OCI-LY7 (cell line): ENCODE results near the gene RANBP17. TPM values are rescaled to one million over a fixed set of nuclear protein-coding genes. Genes with fewer than 3 reads are reported as not detected.
A peak's percentile ranks its signal among the peaks of the same experiment; 100 is the strongest.

Source experiments
- BruUV-seq: library from RNA; stranded (reverse); fragments of 400-500 nt; replicated peaks from 2 replicates; lab custom pipeline; 2021; lab: Mats Ljungman, UMichigan
- CTCF ChIA-PET: fragments of 300-600 bp; sonication (Branson Sonifier 250); formaldehyde crosslinking; loops from one replicate; lab custom pipeline; 2022; ENCODE audit warnings: antibody characterized with exemption; ENCODE audit not compliant: unreplicated experiment; lab: Charles Lee
- POLR2A ChIA-PET: fragments of 300-600 bp; sonication (Branson Sonifier 250); formaldehyde crosslinking; loops from one replicate; lab custom pipeline; 2022; ENCODE audit warnings: antibody characterized with exemption; lab: Charles Lee
- DNase-seq: peaks from one replicate; pipeline ENCODE4 v3.0.0-alpha.2; 2015; ENCODE audit warnings: low spot score
- H2AFZ ChIP-seq: fragments of 200-600 bp; sonication (generic), shearing (Covaris generic); 2 replicates; pipeline ENCODE4 v1.6.1; 2014; ENCODE audit warnings: mild to moderate bottlenecking, antibody characterized with exemption, low read length, moderate library complexity
- H3K27ac ChIP-seq: fragments of 200-600 bp; sonication (generic); 2 replicates; pipeline ENCODE4 v1.5.1; 2014; ENCODE audit warnings: mixed run types, low read depth, mild to moderate bottlenecking, moderate library complexity, low read length, inconsistent platforms; ENCODE audit not compliant: poor library complexity, severe bottlenecking
- H3K36me3 ChIP-seq: fragments of 200-600 bp; sonication (generic); 2 replicates; pipeline ENCODE4 v1.6.1; 2014; ENCODE audit warnings: mild to moderate bottlenecking, antibody characterized with exemption, low read length, moderate library complexity, mixed read lengths; ENCODE audit not compliant: insufficient read depth
- H3K4me1 ChIP-seq: fragments of 200-600 bp; sonication (generic); 2 replicates; pipeline ENCODE4 v1.5.1; 2014; ENCODE audit warnings: mild to moderate bottlenecking, low read length; ENCODE audit not compliant: insufficient read depth, poor library complexity, severe bottlenecking
- H3K4me2 ChIP-seq: fragments of 200-600 bp; sonication (generic); 2 replicates; pipeline ENCODE4 v1.6.1; 2014; ENCODE audit warnings: mild to moderate bottlenecking, low read length
- H3K4me3 ChIP-seq: fragments of 200-600 bp; sonication (generic); 2 replicates; pipeline ENCODE4 v1.5.1; 2014; ENCODE audit warnings: mild to moderate bottlenecking, low read depth, low read length; ENCODE audit not compliant: poor library complexity, severe bottlenecking
- H3K79me2 ChIP-seq: fragments of 200-600 bp; sonication (generic); 2 replicates; pipeline ENCODE4 v1.6.1; 2016; ENCODE audit warnings: low read depth, mild to moderate bottlenecking, low read length, moderate library complexity, mixed read lengths; ENCODE audit not compliant: insufficient read depth
- H3K9me2 ChIP-seq: fragments of 200-600 bp; sonication (generic); 2 replicates; pipeline ENCODE4 v1.6.1; 2016; ENCODE audit warnings: mild to moderate bottlenecking, low read length, mixed read lengths; ENCODE audit not compliant: insufficient read depth
- H3K9me3 ChIP-seq: fragments of 200-600 bp; sonication (generic); 2 replicates; pipeline ENCODE4 v1.6.1; 2014; ENCODE audit warnings: mild to moderate bottlenecking, mixed run types, low read length, mixed read lengths
- H4K20me1 ChIP-seq: fragments of 200-600 bp; sonication (generic); 2 replicates; pipeline ENCODE4 v1.6.1; 2014; ENCODE audit warnings: mild to moderate bottlenecking, antibody characterized with exemption, low read length, moderate library complexity, mixed read lengths; ENCODE audit not compliant: insufficient read depth
- CTCF ChIP-seq: fragments of 200-600 bp; sonication (generic); conservative IDR thresholded peaks from 2 replicates; pipeline ENCODE4 v1.5.1; 2014; ENCODE audit warnings: mild to moderate bottlenecking, antibody characterized with exemption, low read length, moderate library complexity, mixed read lengths
- EZH2phosphoT487 ChIP-seq: fragments of 200-600 bp; sonication (generic); IDR thresholded peaks from 2 replicates; pipeline ENCODE4 v1.6.1; 2018; ENCODE audit warnings: low read depth, borderline replicate concordance, mild to moderate bottlenecking, mixed run types, antibody characterized with exemption, low read length, moderate library complexity, mixed read lengths
- intact Hi-C: fragments of 100-400 bp; cut with micrococcal nuclease; formaldehyde crosslinking; loops from one replicate; pipeline ENCODE4 v1.10.0; 2022; ENCODE audit not compliant: unreplicated experiment
- total RNA-seq, 2 experiments: library from RNA; depleted of rRNA in 1 of 2; stranded (reverse); fragments of >200 nt in 1 of 2; shearing (Covaris generic) in 1 of 2; gene quantifications; 2 replicates each; pipeline ENCODE4 v1.2.3, GENCODE V29; 2014 to 2022

Gene RANBP17
- total RNA-seq, 2 experiments from 2014 or later, result not detected

- H3K9me2 ChIP-seq, result no peaks in the 10 kb centered on the region
- H4K20me1 ChIP-seq, result no peaks in the 10 kb centered on the region
- BruUV-seq, result no TSS peak
- H3K4me3 ChIP-seq, result no peak overlapping the region
- ChIA-PET POLR2A (interaction anchor here (0.6 to 1.3 kb wide), 2 partner anchors 11 to 1245 kb away, joined by 3 to 5 read pairs; no protein-coding TSS in a partner anchor), CTCF (no interaction called here)
- no peaks in the 10 kb centered on the region for H3K36me3 ChIP-seq
- no peaks in the 10 kb centered on the region for H3K79me2 ChIP-seq
- H2AFZ ChIP-seq, result no peak overlapping the region
- no peak for DNase-seq
- no peaks in the 10 kb centered on the region for H3K4me1 ChIP-seq
- TF ChIP-seq EZH2phosphoT487, result no peak
- no peak for TF ChIP-seq CTCF
- H3K9me3 ChIP-seq, result no peaks in the 10 kb centered on the region
- H3K4me2 ChIP-seq, result no peak overlapping the region
- intact Hi-C loops, result no loop called here
- H3K27ac ChIP-seq, result no peak overlapping the region
Observed at GRCh38 chr5:171335616-171336015, 473.8 kb downstream of the RANBP17 start.

GRCh38 chr5:171336521-171337209 lies 474.8 kb downstream of the RANBP17 start:
- Histone ChIP-seq H3K4me3 (no peak overlapping the region), H2AFZ (no peak overlapping the region), H4K20me1 (no peaks in the 10 kb centered on the region), H3K36me3 (no peaks in the 10 kb centered on the region), H3K27ac (no peak overlapping the region), H3K4me2 (no peak overlapping the region), H3K4me1 (no peaks in the 10 kb centered on the region), H3K9me2 (no peaks in the 10 kb centered on the region), H3K9me3 (no peaks in the 10 kb centered on the region), H3K79me2 (no peaks in the 10 kb centered on the region)
- no peak for DNase-seq
- ChIA-PET POLR2A (no interaction called here), CTCF (no interaction called here)
- BruUV-seq, result no TSS peak
- peak; percentile 38; the same call in 1 of the 2 replicates for TF ChIP-seq CTCF
- no peak for TF ChIP-seq EZH2phosphoT487
- intact Hi-C loops, result no loop called here

GRCh38 chr5:171337210-171337569 lies 475.4 kb downstream of the RANBP17 start:
- no peak overlapping the region for H2AFZ ChIP-seq
- H3K79me2 ChIP-seq, result no peaks in the 10 kb centered on the region
- no peak overlapping the region for H3K4me2 ChIP-seq
- BruUV-seq, result no TSS peak
- ChIA-PET CTCF (no interaction called here), POLR2A (no interaction called here)
- no peak overlapping the region for H3K27ac ChIP-seq
- H4K20me1 ChIP-seq, result no peaks in the 10 kb centered on the region
- H3K36me3 ChIP-seq, result no peaks in the 10 kb centered on the region
- no peaks in the 10 kb centered on the region for H3K4me1 ChIP-seq
- TF ChIP-seq CTCF (no peak), EZH2phosphoT487 (no peak)
- intact Hi-C loops, result no loop called here
- H3K4me3 ChIP-seq, result no peak overlapping the region
- no peaks in the 10 kb centered on the region for H3K9me3 ChIP-seq
- H3K9me2 ChIP-seq, result no peaks in the 10 kb centered on the region
- no peak for DNase-seq
